Ishikawa (cell line): Measurements from ENCODE around the gene VAMP7.

Experiments
- CEBPB ChIP-seq: IDR thresholded peaks from 2 replicates; pipeline ENCODE4 v1.6.1; 2012
- CREB1 ChIP-seq: IDR thresholded peaks from 2 replicates; pipeline ENCODE4 v1.6.1; 2012; ENCODE audit warnings: low read depth
- EGR1 ChIP-seq: IDR thresholded peaks from 2 replicates; pipeline ENCODE4 v1.6.1; 2012
- EP300 ChIP-seq: IDR thresholded peaks from 2 replicates; pipeline ENCODE4 v1.6.1; 2012; ENCODE audit warnings: borderline replicate concordance
- FOXM1 ChIP-seq: IDR thresholded peaks from 2 replicates; pipeline ENCODE4 v1.6.1; 2012; ENCODE audit warnings: low read depth, borderline replicate concordance
- MAX ChIP-seq: IDR thresholded peaks from 2 replicates; pipeline ENCODE4 v1.6.1; 2012
- NFIC ChIP-seq: IDR thresholded peaks from 2 replicates; pipeline ENCODE4 v1.6.1; 2012
- RAD21 ChIP-seq: IDR thresholded peaks from 2 replicates; pipeline ENCODE4 v1.6.1; 2012; ENCODE audit warnings: low read depth
- REST ChIP-seq: IDR thresholded peaks from 2 replicates; pipeline ENCODE4 v1.6.1; 2012; ENCODE audit warnings: low read depth, mild to moderate bottlenecking
- TAF1 ChIP-seq: IDR thresholded peaks from 2 replicates; pipeline ENCODE4 v1.6.1; 2012; ENCODE audit warnings: low read depth, mild to moderate bottlenecking
- TCF12 ChIP-seq: IDR thresholded peaks from 2 replicates; pipeline ENCODE4 v1.6.1; 2012; ENCODE audit warnings: low read depth
- TEAD4 ChIP-seq: IDR thresholded peaks from 2 replicates; pipeline ENCODE4 v1.6.1; 2012
- USF1 ChIP-seq: IDR thresholded peaks from 2 replicates; pipeline ENCODE4 v1.6.1; 2012
- YY1 ChIP-seq: IDR thresholded peaks from 2 replicates; pipeline ENCODE4 v1.6.1; 2012; ENCODE audit warnings: low read depth
- ZBTB7A ChIP-seq: IDR thresholded peaks from 2 replicates; pipeline ENCODE4 v1.6.1; 2012; ENCODE audit warnings: low read depth

VAMP7 gene

GRCh38 chrX:155865193-155865592 is 16.0 kb upstream of the VAMP7 start:
- TF ChIP-seq CREB1 (no peak), TEAD4 (no peak), REST (no peak), MAX (no peak), EP300 (no peak), EGR1 (no peak)

GRCh38 chrX:155867821-155868220 is 13.3 kb upstream of the VAMP7 start:
- TF ChIP-seq FOXM1 (no peak), CREB1 (no peak), REST (no peak), EP300 (no peak), TAF1 (no peak), USF1 (no peak), YY1 (no peak), MAX (no peak), ZBTB7A (no peak), EGR1 (no peak), CEBPB (no peak), NFIC (no peak), TCF12 (no peak), RAD21 (no peak), TEAD4 (no peak)

- TF ChIP-seq TEAD4 = no peak
These were observed 10.2 kb upstream of the VAMP7 start for GRCh38 chrX:155870958-155871357.

- TF ChIP-seq CREB1 (no peak), EP300 (no peak), TCF12 (no peak), USF1 (no peak), CEBPB (no peak), REST (no peak), NFIC (no peak), EGR1 (no peak), RAD21 (no peak), TAF1 (no peak), MAX (no peak), YY1 (no peak), FOXM1 (no peak), ZBTB7A (no peak), TEAD4 (no peak)
These were observed 9.2 kb upstream of the VAMP7 start for GRCh38 chrX:155871934-155872333.

- TF ChIP-seq TCF12 (no peak), USF1 (no peak), ZBTB7A (no peak), TAF1 (no peak), RAD21 (no peak), CEBPB (no peak), EGR1 (no peak), FOXM1 (no peak), YY1 (no peak), CREB1 (no peak), EP300 (no peak), REST (no peak), MAX (no peak), NFIC (no peak), TEAD4 (no peak)
These were observed 8.0 kb upstream of the VAMP7 start for GRCh38 chrX:155873188-155873587.
